IMR-90 (cell line): ENCODE data around the gene ZNF747. TPM values are rescaled to one million over a fixed set of nuclear protein-coding genes. Genes with fewer than 3 reads are reported as not detected.

Experiments
- ATAC-seq: fragments of 200-7000 bp; cut with Tn5 transposase; 2 replicates; pipeline ENCODE4 v1.9.1; 2020; ENCODE audit warnings: low read depth, mild to moderate bottlenecking, moderate library complexity
- BruUV-seq: library from RNA; stranded (reverse); fragments of 400-500 nt; replicated peaks from 2 replicates; lab custom pipeline; 2021; lab: Mats Ljungman, UMichigan
- CTCF ChIA-PET: fragments of 300-600 bp; formaldehyde crosslinking; extraction: SDS; loops from one replicate; lab custom pipeline; 2021; ENCODE audit warnings: antibody characterized with exemption; lab: Yijun Ruan, JAX
- POLR2A ChIA-PET: fragments of 300-600 bp; sonication (Branson Sonifier 250); formaldehyde crosslinking; loops from one replicate; lab custom pipeline; 2022; ENCODE audit warnings: antibody characterized with exemption; ENCODE audit not compliant: unreplicated experiment; lab: Charles Lee
- DNase-seq: peaks from one replicate; pipeline ENCODE4 v3.0.0; 2013
- H2AFZ ChIP-seq: replicated peaks from 2 replicates; pipeline ENCODE3; 2013; ENCODE audit warnings: low read length, mild to moderate bottlenecking; ENCODE audit not compliant: poor library complexity
- H2AK5ac ChIP-seq: 2 replicates; pipeline ENCODE4 v1.6.1; 2013; ENCODE audit warnings: low read depth, low read length, inconsistent platforms
- H2AK9ac ChIP-seq: replicated peaks from 2 replicates; pipeline ENCODE3; 2013; ENCODE audit warnings: mild to moderate bottlenecking, low read depth, low read length, moderate library complexity; ENCODE audit not compliant: poor library complexity
- H2BK120ac ChIP-seq: 2 replicates; pipeline ENCODE4 v1.6.1; 2013; ENCODE audit warnings: low read depth, low read length, inconsistent platforms
- H2BK15ac ChIP-seq: 3 replicates; pipeline ENCODE4 v1.6.1; 2013; ENCODE audit warnings: low read depth, low read length, inconsistent platforms
- H2BK20ac ChIP-seq: 2 replicates; pipeline ENCODE4 v1.6.1; 2013; ENCODE audit warnings: low read depth, mild to moderate bottlenecking, inconsistent platforms, low read length, moderate library complexity
- H2BK5ac ChIP-seq: 2 replicates; pipeline ENCODE4 v1.6.1; 2013; ENCODE audit warnings: mild to moderate bottlenecking, low read depth, low read length, inconsistent platforms; ENCODE audit not compliant: poor library complexity, severe bottlenecking
- H3K14ac ChIP-seq: replicated peaks from 2 replicates; pipeline ENCODE4 v1.6.1; 2013; ENCODE audit warnings: low read depth, low read length, inconsistent platforms
- H3K18ac ChIP-seq: 2 replicates; pipeline ENCODE4 v1.6.1; 2013; ENCODE audit warnings: low read depth, low read length, control low read depth
- H3K23ac ChIP-seq: 2 replicates; pipeline ENCODE4 v1.6.1; 2013; ENCODE audit warnings: low read depth, low read length, inconsistent platforms
- H3K27ac ChIP-seq: 2 replicates; pipeline ENCODE4 v1.5.1; 2013; ENCODE audit warnings: mild to moderate bottlenecking, control low read depth, low read length; ENCODE audit not compliant: insufficient read depth
- H3K27me3 ChIP-seq: 2 replicates; pipeline ENCODE4 v1.6.1; 2013; ENCODE audit warnings: low read length; ENCODE audit not compliant: control insufficient read depth, insufficient read depth
- H3K36me3 ChIP-seq: 2 replicates; pipeline ENCODE4 v1.6.1; 2013; ENCODE audit warnings: low read length, mixed read lengths; ENCODE audit not compliant: control insufficient read depth, insufficient read depth
- H3K4ac ChIP-seq: 2 replicates; pipeline ENCODE4 v1.6.1; 2013; ENCODE audit warnings: low read depth, low read length, inconsistent platforms
- H3K4me1 ChIP-seq: 2 replicates; pipeline ENCODE4 v1.6.1; 2013; ENCODE audit warnings: low read length, mixed read lengths; ENCODE audit not compliant: control insufficient read depth, insufficient read depth
- H3K4me2 ChIP-seq: 2 replicates; pipeline ENCODE4 v1.6.1; 2013; ENCODE audit warnings: low read depth, mild to moderate bottlenecking, control low read depth, low read length, moderate library complexity
- H3K4me3 ChIP-seq: 2 replicates; pipeline ENCODE4 v1.5.1; 2013; ENCODE audit warnings: low read depth, mild to moderate bottlenecking, control low read depth, low read length, moderate library complexity; ENCODE audit not compliant: insufficient read depth
- H3K56ac ChIP-seq: 2 replicates; pipeline ENCODE4 v1.6.1; 2013; ENCODE audit warnings: low read length, inconsistent platforms; ENCODE audit not compliant: insufficient read depth; ENCODE audit errors: extremely low read depth
- H3K79me1 ChIP-seq, 2 experiments: 2 replicates each; pipeline ENCODE4 v1.6.1; 2013; ENCODE audit warnings: low read length in 2 of 2, inconsistent platforms in 1 of 2, low read depth in 1 of 2
- H3K9ac ChIP-seq: 2 replicates; pipeline ENCODE4 v1.6.1; 2013; ENCODE audit warnings: low read depth, low read length, control low read depth
- H3K9me1 ChIP-seq: 2 replicates; pipeline ENCODE4 v1.6.1; 2013; ENCODE audit warnings: low read length, inconsistent platforms; ENCODE audit not compliant: insufficient read depth
- H3K9me3 ChIP-seq: 2 replicates; pipeline ENCODE4 v1.6.1; 2013; ENCODE audit warnings: low read length; ENCODE audit not compliant: control insufficient read depth, insufficient read depth
- H4K20me1 ChIP-seq: 2 replicates; pipeline ENCODE4 v1.6.1; 2013; ENCODE audit warnings: low read length, inconsistent platforms; ENCODE audit not compliant: insufficient read depth
- H4K5ac ChIP-seq: 2 replicates; pipeline ENCODE4 v1.6.1; 2013; ENCODE audit warnings: mild to moderate bottlenecking, low read depth, low read length, control low read depth
- H4K8ac ChIP-seq, 2 experiments: 2 replicates each; pipeline ENCODE4 v1.6.1; 2013; ENCODE audit warnings: low read depth in 2 of 2, low read length in 2 of 2, control low read depth in 1 of 2, inconsistent platforms in 1 of 2
- H4K91ac ChIP-seq: 2 replicates; pipeline ENCODE4 v1.6.1; 2013; ENCODE audit warnings: low read depth, low read length, inconsistent platforms; ENCODE audit not compliant: insufficient read depth
- BHLHE40 ChIP-seq: fragments of 150-350 bp; IDR thresholded peaks from 2 replicates; pipeline ENCODE4 v1.6.1; 2016; ENCODE audit warnings: mild to moderate bottlenecking, low read depth, low read length
- CEBPB ChIP-seq: IDR thresholded peaks from 2 replicates; pipeline ENCODE4 v1.6.1; 2012; ENCODE audit warnings: low read depth, low read length, improper control_type of control experiment
- CHD1 ChIP-seq: IDR thresholded peaks from 2 replicates; pipeline ENCODE4 v1.6.1; 2012; ENCODE audit warnings: low read depth, low read length, improper control_type of control experiment
- CTCF ChIP-seq: conservative IDR thresholded peaks from 2 replicates; pipeline ENCODE4 v1.5.1; 2012; ENCODE audit warnings: mild to moderate bottlenecking, low read depth, low read length, improper control_type of control experiment
- FOS ChIP-seq: fragments of 150-350 bp; IDR thresholded peaks from 2 replicates; pipeline ENCODE4 v1.6.1; 2016; ENCODE audit warnings: low read depth, low read length
- MAFK ChIP-seq: IDR thresholded peaks from 2 replicates; pipeline ENCODE4 v1.6.1; 2012; ENCODE audit warnings: low read depth, low read length, improper control_type of control experiment
- MAZ ChIP-seq: IDR thresholded peaks from 2 replicates; pipeline ENCODE4 v1.6.1; 2012; ENCODE audit warnings: low read depth, mild to moderate bottlenecking, low read length, improper control_type of control experiment, moderate library complexity, borderline replicate concordance
- MXI1 ChIP-seq: IDR thresholded peaks from 2 replicates; pipeline ENCODE4 v1.6.1; 2012; ENCODE audit warnings: low read depth, mild to moderate bottlenecking, low read length, moderate library complexity, borderline replicate concordance
- RAD21 ChIP-seq: IDR thresholded peaks from 2 replicates; pipeline ENCODE4 v1.6.1; 2012; ENCODE audit warnings: low read length, improper control_type of control experiment
- RCOR1 ChIP-seq: IDR thresholded peaks from 2 replicates; pipeline ENCODE4 v1.6.1; 2012; ENCODE audit warnings: mild to moderate bottlenecking, low read length, improper control_type of control experiment; ENCODE audit not compliant: insufficient replicate concordance
- RFX5 ChIP-seq: IDR thresholded peaks from 2 replicates; pipeline ENCODE4 v1.8.0; 2012; ENCODE audit warnings: low read depth, mild to moderate bottlenecking, low read length, moderate library complexity
- USF2 ChIP-seq: fragments of 150-350 bp; IDR thresholded peaks from 2 replicates; pipeline ENCODE4 v1.6.1; 2017; ENCODE audit warnings: mild to moderate bottlenecking, antibody characterized with exemption, low read length, low read depth
- WGBS, 2 experiments: methylation state at CpG; one replicate each; pipeline versions ENCODE4 v1.1.5 to v1.1.7; 2013; ENCODE audit warnings: missing lambda C conversion rate in 2 of 2; ENCODE audit not compliant: insufficient read length in 1 of 2; ENCODE audit errors: extremely low coverage in 2 of 2; 5-methylcytosine and 5-hydroxymethylcytosine counted together
- dilution Hi-C: fragments of 300-500 bp; cut with HindIII; formaldehyde crosslinking; loops from one replicate; pipeline ENCODE4 v1.14.3; 2018; ENCODE audit warnings: low sequenced_read_pairs; ENCODE audit not compliant: unreplicated experiment
- in situ Hi-C: fragments of 300-500 bp; cut with MboI; formaldehyde crosslinking; loops from 3 replicates; pipeline ENCODE4 v1.14.3; 2019; ENCODE audit warnings: low sequenced_read_pairs, inconsistent platforms, mixed read lengths
- intact Hi-C: fragments of 100-400 bp; cut with micrococcal nuclease; formaldehyde crosslinking; loops from 2 replicates; pipeline ENCODE4 v1.10.0; 2022
- polyA plus RNA-seq, 3 experiments: library from polyadenylated mRNA; depleted of rRNA; stranded (reverse); fragments of >200 nt; gene quantifications; 2 replicates each; pipeline ENCODE4 v1.2.3, GENCODE V29; 2012; ENCODE audit warnings: low replicate concordance in 1 of 3
- total RNA-seq: library from RNA; depleted of rRNA; stranded (reverse); fragments of >200 nt; gene quantifications from 2 replicates; pipeline ENCODE4 v1.2.3, GENCODE V29; 2012
- TF ChIP-seq, protein P1 (sequence below): fragments of 150-350 bp; IDR thresholded peaks from 2 replicates; pipeline ENCODE4 v1.6.1; 2016; ENCODE audit warnings: low read depth, mild to moderate bottlenecking, low read length, moderate library complexity, borderline replicate concordance

The ZNF747 gene
- total and polyA plus RNA-seq, 2 of the 4 experiments (the other 2 are of a cell fraction), result 2.0 to 2.9 TPM

- no peak for TF ChIP-seq CHD1
Observed at GRCh38 chr16:30533748-30534367, 800 bp downstream of the ZNF747 start (continued).

- 75% methylated on average over 10 of the region's 11 CpGs; no CpG with 5 or more reads in 1 of the 2 experiments for WGBS, 2 experiments
- no peak for TF ChIP-seq RAD21
- TF ChIP-seq BHLHE40, result no peak
- TF ChIP-seq MAFK, result no peak
- TF ChIP-seq MAZ, result no peak
- TF ChIP-seq CEBPB, result no peak
- TF ChIP-seq CTCF, result no peak
- TF ChIP-seq CHD1, result no peak
- no peak for TF ChIP-seq MXI1
- no peak for TF ChIP-seq FOS
- no peak for TF ChIP-seq RCOR1
- TF ChIP-seq RFX5, result no peak
- TF ChIP-seq USF2, result no peak
- TF ChIP-seq, protein P1, sequence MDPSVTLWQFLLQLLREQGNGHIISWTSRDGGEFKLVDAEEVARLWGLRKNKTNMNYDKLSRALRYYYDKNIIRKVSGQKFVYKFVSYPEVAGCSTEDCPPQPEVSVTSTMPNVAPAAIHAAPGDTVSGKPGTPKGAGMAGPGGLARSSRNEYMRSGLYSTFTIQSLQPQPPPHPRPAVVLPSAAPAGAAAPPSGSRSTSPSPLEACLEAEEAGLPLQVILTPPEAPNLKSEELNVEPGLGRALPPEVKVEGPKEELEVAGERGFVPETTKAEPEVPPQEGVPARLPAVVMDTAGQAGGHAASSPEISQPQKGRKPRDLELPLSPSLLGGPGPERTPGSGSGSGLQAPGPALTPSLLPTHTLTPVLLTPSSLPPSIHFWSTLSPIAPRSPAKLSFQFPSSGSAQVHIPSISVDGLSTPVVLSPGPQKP, result no peak
Observed at GRCh38 chr16:30533146-30533522, 1.5 kb downstream of the ZNF747 start.

More at GRCh38 chr16:30533146-30533522, 1.5 kb downstream of the ZNF747 start:
- in situ Hi-C loops (no loop called here), intact Hi-C loops (no loop called here), dilution Hi-C loops (no loop called here)
- Histone ChIP-seq H3K23ac (no peak overlapping the region), H3K14ac (no peak overlapping the region), H3K18ac (no peak overlapping the region), H4K5ac (no peak overlapping the region), H3K79me1 (peaks cover 6 to 31% of the 10 kb centered on the region in 2 experiments), H4K91ac (no peak overlapping the region), H3K9ac (no peak overlapping the region), H2AK9ac (peak overlapping the region; percentile 8), H2BK120ac (no peak overlapping the region), H3K4ac (no peak overlapping the region), H3K4me3 (no peak overlapping the region), H2BK5ac (no peak overlapping the region), H2BK15ac (no peak overlapping the region), H3K36me3 (peaks cover 5% of the 10 kb centered on the region; the same call in 1 of the 2 replicates), H3K9me1 (peaks cover 10% of the 10 kb centered on the region; the same call in 1 of the 2 replicates), H3K4me1 (peaks cover 8% of the 10 kb centered on the region), H4K20me1 (no peaks in the 10 kb centered on the region), H2AFZ (peak overlapping the region; percentile 19), H3K56ac (no peak overlapping the region), H4K8ac (no peak overlapping the region), H3K9me3 (no peaks in the 10 kb centered on the region), H3K27me3 (no peaks in the 10 kb centered on the region), H2BK20ac (no peak overlapping the region), H3K4me2 (no peak overlapping the region), H3K27ac (no peak overlapping the region), H2AK5ac (no peak overlapping the region)
- BruUV-seq, result no TSS peak
- POLR2A ChIA-PET, result no interaction called here
- CTCF ChIA-PET, result interaction anchor here (0.6 kb wide), 1 partner anchor 567 kb away, joined by 3 read pairs; no protein-coding TSS in a partner anchor
- DNase-seq, result no peak
- ATAC-seq, result no peak
